Activated naive CD4-positive, alpha-beta T cell treated with anti-CD3 and anti-CD28 coated beads, Interleukin-2, amount 10 ng/mL, durations not matched to agents 7 days and 5 days (primary cell): ENCODE data around the gene CRHBP.
"Not testable (repeated sequence)": the region's sequence is repeated elsewhere in the genome, so short reads cannot be mapped to it uniquely, and the experiment has no call there.

Experiments used
- CTCF ChIA-PET: fragments of 350-600 bp; sonication (Branson Sonifier 250); formaldehyde crosslinking; loops from one replicate; lab custom pipeline; 2021; ENCODE audit warnings: antibody characterized with exemption; lab: Charles Lee
- DNase-seq: peaks from one replicate; pipeline ENCODE4 v3.0.0-alpha.2; 2020
- H3K27ac Mint-ChIP-seq: one replicate; pipeline ENCODE4 v1.8.0; 2021; ENCODE audit warnings: mild to moderate bottlenecking, moderate library complexity, mixed read lengths
- H3K27me3 Mint-ChIP-seq: one replicate; pipeline ENCODE4 v1.8.0; 2021; ENCODE audit warnings: mild to moderate bottlenecking, mixed read lengths
- H3K36me3 Mint-ChIP-seq: one replicate; pipeline ENCODE4 v1.8.0; 2021; ENCODE audit warnings: mixed read lengths
- H3K4me1 Mint-ChIP-seq: one replicate; pipeline ENCODE4 v1.8.0; 2021; ENCODE audit warnings: mixed read lengths
- H3K4me3 Mint-ChIP-seq: one replicate; pipeline ENCODE4 v1.8.0; 2021; ENCODE audit warnings: mild to moderate bottlenecking, moderate library complexity, mixed read lengths
- H3K9me3 Mint-ChIP-seq: one replicate; pipeline ENCODE4 v1.8.0; 2021; ENCODE audit warnings: mixed read lengths

Gene CRHBP

GRCh38 chr5:76944638-76945037 is 8.2 kb upstream of the CRHBP start:
- H3K27me3 Mint-ChIP-seq, result peaks cover 25% of the 10 kb centered on the region
- H3K4me3 Mint-ChIP-seq, result no peak overlapping the region
- no peak for DNase-seq
- no peaks in the 10 kb centered on the region for H3K9me3 Mint-ChIP-seq
- H3K36me3 Mint-ChIP-seq, result no peaks in the 10 kb centered on the region
- H3K4me1 Mint-ChIP-seq, result no peaks in the 10 kb centered on the region
- CTCF ChIA-PET, result no interaction called here
- no peak overlapping the region for H3K27ac Mint-ChIP-seq

DNA sequence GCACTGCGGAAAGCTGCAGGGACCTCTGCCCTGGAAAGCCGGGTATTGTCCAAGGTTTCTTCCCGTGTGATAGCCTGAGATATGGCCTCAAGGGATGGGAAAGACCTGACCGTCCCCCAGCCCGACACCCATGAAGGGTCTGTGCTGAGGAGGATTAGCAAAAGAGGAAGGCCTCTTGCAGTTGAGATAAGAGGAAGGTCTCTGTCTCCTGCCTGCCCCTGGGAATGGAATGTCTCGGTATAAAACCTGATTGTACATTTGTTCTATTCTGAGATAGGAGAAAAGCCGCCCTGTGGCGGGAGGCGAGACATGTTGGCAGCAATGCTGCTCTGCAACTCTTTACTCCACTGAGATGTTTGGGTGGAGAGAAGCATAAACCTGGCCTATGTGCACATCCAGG is 7.6 kb upstream of the CRHBP start:
- H3K9me3 Mint-ChIP-seq, H3K4me1 Mint-ChIP-seq, DNase-seq, H3K27ac Mint-ChIP-seq, H3K36me3 Mint-ChIP-seq, H3K4me3 Mint-ChIP-seq, CTCF ChIA-PET: not testable (repeated sequence)
- peaks cover 25% of the 10 kb centered on the region for H3K27me3 Mint-ChIP-seq

GRCh38 chr5:76946090-76946489 is 6.8 kb upstream of the CRHBP start:
- DNase-seq, result no peak
- Mint-ChIP-seq H3K4me3 (no peak overlapping the region), H3K36me3 (no peaks in the 10 kb centered on the region), H3K27me3 (peaks cover 26% of the 10 kb centered on the region), H3K9me3 (no peaks in the 10 kb centered on the region), H3K4me1 (no peaks in the 10 kb centered on the region), H3K27ac (no peak overlapping the region)
- CTCF ChIA-PET, result no interaction called here

GRCh38 chr5:76947082-76947503 is 5.8 kb upstream of the CRHBP start:
- Mint-ChIP-seq H3K27ac (no peak overlapping the region), H3K4me1 (no peaks in the 10 kb centered on the region), H3K36me3 (no peaks in the 10 kb centered on the region), H3K9me3 (no peaks in the 10 kb centered on the region), H3K4me3 (no peak overlapping the region), H3K27me3 (peaks cover 35% of the 10 kb centered on the region)
- CTCF ChIA-PET, result no interaction called here
- DNase-seq, result no peak

GRCh38 chr5:76953551-76954382 is 922 bp downstream of the CRHBP start:
- CTCF ChIA-PET, result no interaction called here
- H3K9me3 Mint-ChIP-seq, result no peaks in the 10 kb centered on the region
- H3K4me1 Mint-ChIP-seq, result peaks cover 8% of the 10 kb centered on the region
- DNase-seq, result no peak
- no peak overlapping the region for H3K4me3 Mint-ChIP-seq
- no peak overlapping the region for H3K27ac Mint-ChIP-seq
- peaks cover 61% of the 10 kb centered on the region for H3K27me3 Mint-ChIP-seq
- H3K36me3 Mint-ChIP-seq, result no peaks in the 10 kb centered on the region

GRCh38 chr5:76954383-76954763 is 1.5 kb downstream of the CRHBP start:
- no peak for DNase-seq
- Mint-ChIP-seq H3K36me3 (no peaks in the 10 kb centered on the region), H3K27me3 (peaks cover 61% of the 10 kb centered on the region), H3K4me1 (peaks cover 13% of the 10 kb centered on the region), H3K27ac (no peak overlapping the region), H3K4me3 (no peak overlapping the region), H3K9me3 (no peaks in the 10 kb centered on the region)
- CTCF ChIA-PET, result no interaction called here

GRCh38 chr5:76956033-76956432 is 3.2 kb downstream of the CRHBP start:
- peaks cover 68% of the 10 kb centered on the region for H3K27me3 Mint-ChIP-seq
- H3K4me1 Mint-ChIP-seq, result peaks cover 26% of the 10 kb centered on the region
- H3K27ac Mint-ChIP-seq, result no peak overlapping the region
- H3K4me3 Mint-ChIP-seq, result no peak overlapping the region
- H3K36me3 Mint-ChIP-seq, result no peaks in the 10 kb centered on the region
- CTCF ChIA-PET, result no interaction called here
- H3K9me3 Mint-ChIP-seq, result no peaks in the 10 kb centered on the region
- no peak for DNase-seq

GRCh38 chr5:76958991-76959767 is 6.3 kb downstream of the CRHBP start:
- Mint-ChIP-seq H3K4me1 (peaks cover 26% of the 10 kb centered on the region), H3K36me3 (no peaks in the 10 kb centered on the region), H3K27me3 (peaks cover 55% of the 10 kb centered on the region), H3K4me3 (no peak overlapping the region), H3K27ac (no peak overlapping the region), H3K9me3 (no peaks in the 10 kb centered on the region)
- DNase-seq, result no peak
- CTCF ChIA-PET, result no interaction called here

DNA sequence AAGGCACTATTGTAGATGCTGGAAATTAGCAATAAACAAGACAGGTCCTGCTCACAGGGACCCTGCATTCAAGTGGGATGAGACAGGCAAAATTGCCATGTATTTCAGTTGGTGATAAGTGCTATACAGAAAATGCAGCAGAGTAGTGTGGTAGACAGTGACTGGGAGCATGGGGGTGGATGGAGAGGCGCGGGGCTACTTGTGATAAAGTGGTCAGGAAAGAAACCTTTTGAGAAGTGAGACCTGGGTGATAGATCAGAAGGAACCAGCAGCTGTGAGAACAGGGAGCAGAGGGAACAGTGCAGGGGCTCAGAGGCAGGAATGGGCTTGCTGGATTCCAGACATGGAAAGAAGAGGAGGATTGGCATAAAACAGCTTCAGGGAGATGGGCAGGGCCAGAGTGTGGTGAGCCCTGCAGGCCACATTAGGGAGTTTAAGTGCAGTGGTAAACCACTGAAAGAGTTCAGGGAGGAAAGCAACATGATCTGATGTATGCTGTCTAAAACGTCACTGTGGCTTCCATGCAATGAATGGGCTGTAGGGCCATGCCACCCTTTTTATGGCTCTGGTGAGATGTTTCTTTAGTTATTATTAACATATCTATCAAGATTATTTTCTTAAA is 7.3 kb downstream of the CRHBP start:
- CTCF ChIA-PET, result no interaction called here
- H3K27me3 Mint-ChIP-seq, result peaks cover 46% of the 10 kb centered on the region
- no peak overlapping the region for H3K4me3 Mint-ChIP-seq
- no peaks in the 10 kb centered on the region for H3K36me3 Mint-ChIP-seq
- H3K27ac Mint-ChIP-seq, result no peak overlapping the region
- H3K9me3 Mint-ChIP-seq, result no peaks in the 10 kb centered on the region
- peak; percentile 23 for DNase-seq
- H3K4me1 Mint-ChIP-seq, result peaks cover 22% of the 10 kb centered on the region

GRCh38 chr5:76964060-76964459 is 11.2 kb downstream of the CRHBP start:
- no peaks in the 10 kb centered on the region for H3K36me3 Mint-ChIP-seq
- no peaks in the 10 kb centered on the region for H3K9me3 Mint-ChIP-seq
- H3K4me3 Mint-ChIP-seq, result no peak overlapping the region
- peaks cover 18% of the 10 kb centered on the region for H3K4me1 Mint-ChIP-seq
- no peak overlapping the region for H3K27ac Mint-ChIP-seq
- H3K27me3 Mint-ChIP-seq, result peaks cover 38% of the 10 kb centered on the region
- CTCF ChIA-PET, result no interaction called here
- DNase-seq, result no peak

DNA sequence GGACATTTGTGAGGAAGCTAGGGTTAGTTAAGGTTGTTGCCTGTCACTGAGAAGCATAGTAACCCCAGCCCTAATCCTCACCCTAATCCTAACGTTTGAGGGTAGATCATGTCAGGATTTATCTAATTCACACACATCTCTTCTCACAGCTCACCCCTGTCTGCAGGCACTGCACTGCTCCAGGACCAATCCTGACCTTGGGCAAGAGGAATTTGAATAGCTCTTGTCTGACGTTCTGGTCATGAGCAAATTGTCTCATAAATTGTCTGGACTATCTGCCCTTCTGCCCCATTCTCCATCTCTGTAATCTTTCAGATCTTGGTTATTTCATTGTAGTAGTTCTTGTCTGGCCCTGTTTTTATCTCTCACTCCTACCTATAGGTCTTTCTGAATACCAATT is 18.7 kb downstream of the CRHBP start:
- Mint-ChIP-seq H3K4me1 (no peaks in the 10 kb centered on the region), H3K27me3 (peaks cover 16% of the 10 kb centered on the region), H3K9me3 (no peaks in the 10 kb centered on the region), H3K27ac (no peak overlapping the region), H3K36me3 (no peaks in the 10 kb centered on the region), H3K4me3 (no peak overlapping the region)
- CTCF ChIA-PET, result no interaction called here
- DNase-seq, result no peak

- Mint-ChIP-seq H3K4me3 (no peak overlapping the region), H3K27me3 (peaks cover 11% of the 10 kb centered on the region), H3K9me3 (no peaks in the 10 kb centered on the region), H3K4me1 (no peaks in the 10 kb centered on the region), H3K36me3 (no peaks in the 10 kb centered on the region), H3K27ac (no peak overlapping the region)
- CTCF ChIA-PET, result no interaction called here
- DNase-seq, result no peak
Observed at GRCh38 chr5:76972689-76973088, 19.8 kb downstream of the CRHBP start.

DNA sequence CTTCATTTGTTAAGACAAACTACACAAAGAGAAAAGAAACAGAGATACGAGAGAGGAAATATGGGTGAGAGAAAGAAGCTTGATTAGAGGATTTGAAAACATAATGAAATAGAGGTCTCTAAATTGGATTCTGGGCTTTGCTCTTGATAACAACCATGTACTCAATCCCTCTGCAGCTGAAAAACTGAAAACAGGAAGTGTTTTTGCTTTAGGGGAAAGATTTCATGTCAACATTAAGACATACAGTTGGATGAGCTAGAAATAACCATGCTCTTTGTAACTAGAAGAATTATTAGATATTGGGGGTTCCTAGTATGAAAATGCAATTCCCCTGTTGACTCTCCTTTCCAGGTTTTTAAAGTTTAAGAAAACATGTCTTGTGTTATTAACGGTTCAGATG is 21.9 kb downstream of the CRHBP start:
- no peak for DNase-seq

GRCh38 chr5:76978869-76979268 is 26.0 kb downstream of the CRHBP start:
- no peaks in the 10 kb centered on the region for H3K4me1 Mint-ChIP-seq

More for the DNA sequence above, 21.9 kb downstream of the CRHBP start:
- peaks cover 11% of the 10 kb centered on the region for H3K27me3 Mint-ChIP-seq
- H3K9me3 Mint-ChIP-seq, result no peaks in the 10 kb centered on the region
- H3K27ac Mint-ChIP-seq, result no peak overlapping the region
- CTCF ChIA-PET, result no interaction called here
- H3K36me3 Mint-ChIP-seq, result no peaks in the 10 kb centered on the region
- no peaks in the 10 kb centered on the region for H3K4me1 Mint-ChIP-seq
- H3K4me3 Mint-ChIP-seq, result no peak overlapping the region

More at GRCh38 chr5:76978869-76979268, 26.0 kb downstream of the CRHBP start:
- DNase-seq, result no peak
- H3K27ac Mint-ChIP-seq, result no peak overlapping the region
- H3K4me3 Mint-ChIP-seq, result no peak overlapping the region
- no peaks in the 10 kb centered on the region for H3K9me3 Mint-ChIP-seq
- peaks cover 5% of the 10 kb centered on the region for H3K27me3 Mint-ChIP-seq
- H3K36me3 Mint-ChIP-seq, result no peaks in the 10 kb centered on the region
- CTCF ChIA-PET, result no interaction called here
